HFF-Myc (cell line): ENCODE data around the gene TENT5D.
"Not testable (repeated sequence)": the region's sequence is repeated elsewhere in the genome, so short reads cannot be mapped to it uniquely, and the experiment has no call there.

ENCODE experiments used
- DNase-seq: peaks from one replicate; pipeline ENCODE4 v3.0.0-alpha.2; 2011; ENCODE audit warnings: low read depth; ENCODE audit errors: extremely low read depth
- H3K4me3 ChIP-seq: replicated peaks from 2 replicates; pipeline ENCODE4 v1.5.1; 2011; ENCODE audit warnings: low read depth, mild to moderate bottlenecking, control low read depth, low read length
- CTCF ChIP-seq: IDR thresholded peaks from 2 replicates; pipeline ENCODE4 v1.5.1; 2012; ENCODE audit warnings: mild to moderate bottlenecking, low read depth, low read length, control low read depth; ENCODE audit errors: missing control alignments

Gene TENT5D

GRCh38 chrX:80420147-80420546 lies at the start of gene TENT5D:
TSS of gene TENT5D (plus strand) at chrX:80420447. CDS start at chrX:80442540, 22,093 bp downstream.
- no peak for TF ChIP-seq CTCF
- H3K4me3 ChIP-seq = no peak within 1 kb of the TSS
- DNase-seq = no peak

- not testable (repeated sequence) for H3K4me3 ChIP-seq, DNase-seq
These were observed 34.6 kb upstream of the TENT5D start for GRCh38 chrX:80385651-80386050.

GRCh38 chrX:80388206-80388605 lies 32.0 kb upstream of the TENT5D start:
- no peak for DNase-seq
- no peak overlapping the region for H3K4me3 ChIP-seq
- no peak for TF ChIP-seq CTCF

GRCh38 chrX:80412042-80412441 lies 8.2 kb upstream of the TENT5D start:
- DNase-seq = no peak
- no peak for TF ChIP-seq CTCF

GRCh38 chrX:80423000-80423399 lies 2.8 kb downstream of the TENT5D start:
- TF ChIP-seq CTCF = no peak
- H3K4me3 ChIP-seq = no peak overlapping the region
- no peak for DNase-seq

More at GRCh38 chrX:80412042-80412441, 8.2 kb upstream of the TENT5D start:
- H3K4me3 ChIP-seq = no peak overlapping the region

GRCh38 chrX:80423744-80424143 lies 3.5 kb downstream of the TENT5D start:
- no peak for DNase-seq
- TF ChIP-seq CTCF = no peak
- H3K4me3 ChIP-seq = no peak overlapping the region

GRCh38 chrX:80430826-80431504 lies 10.7 kb downstream of the TENT5D start:
- no peak for TF ChIP-seq CTCF
- no peak overlapping the region for H3K4me3 ChIP-seq
- DNase-seq = no peak
